ENCODE results near the gene GNAS.
A peak's percentile ranks its signal among the peaks of the same experiment; 100 is the strongest.

GNAS gene

GRCh38 chr20:58891718-58892140, 39.2 kb downstream of the GNAS start:
- no peak overlapping the region for H2AFZ ChIP-seq (ENCODE audit: low read length)
- TF ChIP-seq EZH2phosphoT487 (IDR thresholded peaks at IDR 0.05; ENCODE audit: borderline replicate concordance): no peak
- TF ChIP-seq, protein P1, sequence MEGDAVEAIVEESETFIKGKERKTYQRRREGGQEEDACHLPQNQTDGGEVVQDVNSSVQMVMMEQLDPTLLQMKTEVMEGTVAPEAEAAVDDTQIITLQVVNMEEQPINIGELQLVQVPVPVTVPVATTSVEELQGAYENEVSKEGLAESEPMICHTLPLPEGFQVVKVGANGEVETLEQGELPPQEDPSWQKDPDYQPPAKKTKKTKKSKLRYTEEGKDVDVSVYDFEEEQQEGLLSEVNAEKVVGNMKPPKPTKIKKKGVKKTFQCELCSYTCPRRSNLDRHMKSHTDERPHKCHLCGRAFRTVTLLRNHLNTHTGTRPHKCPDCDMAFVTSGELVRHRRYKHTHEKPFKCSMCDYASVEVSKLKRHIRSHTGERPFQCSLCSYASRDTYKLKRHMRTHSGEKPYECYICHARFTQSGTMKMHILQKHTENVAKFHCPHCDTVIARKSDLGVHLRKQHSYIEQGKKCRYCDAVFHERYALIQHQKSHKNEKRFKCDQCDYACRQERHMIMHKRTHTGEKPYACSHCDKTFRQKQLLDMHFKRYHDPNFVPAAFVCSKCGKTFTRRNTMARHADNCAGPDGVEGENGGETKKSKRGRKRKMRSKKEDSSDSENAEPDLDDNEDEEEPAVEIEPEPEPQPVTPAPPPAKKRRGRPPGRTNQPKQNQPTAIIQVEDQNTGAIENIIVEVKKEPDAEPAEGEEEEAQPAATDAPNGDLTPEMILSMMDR (conservative IDR thresholded peaks at IDR 0.05; ENCODE audit: low read length): no peak
- peak overlapping the region; percentile 98 for H3K4me3 ChIP-seq (ENCODE audit: low read length, poor library complexity, severe bottlenecking)
- H3K9me3 ChIP-seq (ENCODE audit: insufficient read depth, low read depth, low read length): no peaks in the 10 kb centered on the region
- peak overlapping the region; percentile 41 for H3K4me2 ChIP-seq (ENCODE audit: low read depth, low read length, poor library complexity, severe bottlenecking)
- H4K20me1 ChIP-seq (ENCODE audit: insufficient read depth, low read length, poor library complexity, severe bottlenecking): peaks cover 43% of the 10 kb centered on the region
- H3K79me2 ChIP-seq (ENCODE audit: insufficient read depth, low read length): peaks cover 68% of the 10 kb centered on the region
- H3K9ac ChIP-seq (ENCODE audit: low read depth, low read length, poor library complexity, severe bottlenecking): peak overlapping the region; percentile 95
- no peaks in the 10 kb centered on the region for H3K9me2 ChIP-seq (replicated peaks; ENCODE audit: low read depth, low read length)
- no peaks in the 10 kb centered on the region for H3K27me3 ChIP-seq (ENCODE audit: insufficient read depth, low read length, poor library complexity, severe bottlenecking)
- no peaks in the 10 kb centered on the region; the same call in 1 of the 2 replicates for H3F3A ChIP-seq (ENCODE audit: low read depth)
- peaks cover 50% of the 10 kb centered on the region for H3K4me1 ChIP-seq (ENCODE audit: insufficient read depth, low read length, poor library complexity, severe bottlenecking)
- peaks cover 11% of the 10 kb centered on the region; the same call in 1 of the 2 replicates for H3K36me3 ChIP-seq (ENCODE audit: insufficient read depth, low read length)

GRCh38 chr20:58892141-58892931, 39.8 kb downstream of the GNAS start:
- peak overlapping the region; percentile 97 for H3K4me2 ChIP-seq (ENCODE audit: low read depth, low read length, poor library complexity, severe bottlenecking)
- H3K79me2 ChIP-seq (ENCODE audit: insufficient read depth, low read length): peaks cover 75% of the 10 kb centered on the region
- peaks cover 18% of the 10 kb centered on the region; the same call in 1 of the 2 replicates for H3K36me3 ChIP-seq (ENCODE audit: insufficient read depth, low read length)
- no peaks in the 10 kb centered on the region; the same call in 1 of the 2 replicates for H3F3A ChIP-seq (ENCODE audit: low read depth)
- peak overlapping the region; percentile 95 for H3K9ac ChIP-seq (ENCODE audit: low read depth, low read length, poor library complexity, severe bottlenecking)
- H3K9me3 ChIP-seq (ENCODE audit: insufficient read depth, low read depth, low read length): no peaks in the 10 kb centered on the region
- peak overlapping the region; percentile 98 for H3K4me3 ChIP-seq (ENCODE audit: low read length, poor library complexity, severe bottlenecking)
- 0 out of 2 replicates have a peak overlapping the region, but pooled peaks have one; percentile 33 for H2AFZ ChIP-seq (ENCODE audit: low read length)
- TF ChIP-seq, protein P1 (conservative IDR thresholded peaks at IDR 0.05; ENCODE audit: low read length): peak; percentile 28; the same call in 1 of the 2 replicates
- no peak for TF ChIP-seq EZH2phosphoT487 (IDR thresholded peaks at IDR 0.05; ENCODE audit: borderline replicate concordance)
- H3K27me3 ChIP-seq (ENCODE audit: insufficient read depth, low read length, poor library complexity, severe bottlenecking): no peaks in the 10 kb centered on the region
- peaks cover 52% of the 10 kb centered on the region for H3K4me1 ChIP-seq (ENCODE audit: insufficient read depth, low read length, poor library complexity, severe bottlenecking)
- peaks cover 49% of the 10 kb centered on the region for H4K20me1 ChIP-seq (ENCODE audit: insufficient read depth, low read length, poor library complexity, severe bottlenecking)
- H3K9me2 ChIP-seq (replicated peaks; ENCODE audit: low read depth, low read length): no peaks in the 10 kb centered on the region

- Histone ChIP-seq H3K36me3 (ENCODE audit: insufficient read depth, low read length) (peaks cover 23% of the 10 kb centered on the region), H3K4me2 (ENCODE audit: low read depth, low read length, poor library complexity, severe bottlenecking) (peak overlapping the region; percentile 97), H3K9ac (ENCODE audit: low read depth, low read length, poor library complexity, severe bottlenecking) (peak overlapping the region; percentile 95), H3K27me3 (ENCODE audit: insufficient read depth, low read length, poor library complexity, severe bottlenecking) (no peaks in the 10 kb centered on the region), H3K79me2 (ENCODE audit: insufficient read depth, low read length) (peaks cover 75% of the 10 kb centered on the region), H2AFZ (ENCODE audit: low read length) (no peak overlapping the region), H3K9me2 (replicated peaks; ENCODE audit: low read depth, low read length) (no peaks in the 10 kb centered on the region), H4K20me1 (ENCODE audit: insufficient read depth, low read length, poor library complexity, severe bottlenecking) (peaks cover 55% of the 10 kb centered on the region), H3K4me1 (ENCODE audit: insufficient read depth, low read length, poor library complexity, severe bottlenecking) (peaks cover 50% of the 10 kb centered on the region), H3K4me3 (ENCODE audit: low read length, poor library complexity, severe bottlenecking) (peak overlapping the region; percentile 98), H3K9me3 (ENCODE audit: insufficient read depth, low read depth, low read length) (no peaks in the 10 kb centered on the region), H3F3A (ENCODE audit: low read depth) (no peaks in the 10 kb centered on the region)
- TF ChIP-seq, protein P1 (conservative IDR thresholded peaks at IDR 0.05; ENCODE audit: low read length): no peak
- no peak for TF ChIP-seq EZH2phosphoT487 (IDR thresholded peaks at IDR 0.05; ENCODE audit: borderline replicate concordance)
Measured at GRCh38 chr20:58892932-58893224, 40.4 kb downstream of the GNAS start.
